H1 (cell line): Measurements from ENCODE around the gene BRD7. TPM values are rescaled to one million over a fixed set of nuclear protein-coding genes. Genes with fewer than 3 reads are reported as not detected.

Experiments used
- CTCF ChIA-PET: fragments of 300-600 bp; sonication (Branson Sonifier 250); formaldehyde crosslinking; loops from one replicate; lab custom pipeline; 2021; ENCODE audit not compliant: partially characterized antibody; lab: Charles Lee
- POLR2A ChIA-PET: fragments of 300-600 bp; sonication (Branson Sonifier 250); formaldehyde crosslinking; loops from one replicate; lab custom pipeline; 2021; ENCODE audit warnings: inconsistent platforms; ENCODE audit not compliant: partially characterized antibody; lab: Charles Lee
- DNase-seq, 2 experiments: peaks; one replicate each; pipeline versions ENCODE4 v3.0.0 to v3.0.0-alpha.2; 2010 to 2022; ENCODE audit warnings: low spot score in 2 of 2, low read depth in 1 of 2, mixed read lengths in 1 of 2
- FAIRE-seq: peaks from 2 replicates; lab custom pipeline; 2011; peaks lifted over from hg19 to GRCh38; lab: Jason Lieb, UNC
- H2AFZ ChIP-seq: 2 replicates; pipeline ENCODE4 v1.8.1; 2012; ENCODE audit warnings: low read length, inconsistent platforms
- H2AK5ac ChIP-seq: 2 replicates; pipeline ENCODE4 v1.6.1; 2013; ENCODE audit warnings: low read depth, low read length
- H2BK120ac ChIP-seq: replicated peaks from 2 replicates; pipeline ENCODE3; 2013; ENCODE audit warnings: low read depth, low read length, inconsistent platforms
- H2BK12ac ChIP-seq: 2 replicates; pipeline ENCODE4 v1.6.1; 2013; ENCODE audit warnings: low read depth, low read length
- H2BK15ac ChIP-seq: 2 replicates; pipeline ENCODE4 v1.6.1; 2013; ENCODE audit warnings: low read length
- H2BK20ac ChIP-seq: 2 replicates; pipeline ENCODE4 v1.6.1; 2013; ENCODE audit warnings: low read length
- H2BK5ac ChIP-seq: 2 replicates; pipeline ENCODE4 v1.6.1; 2013; ENCODE audit warnings: low read depth, low read length
- H3K14ac ChIP-seq: 2 replicates; pipeline ENCODE4 v1.6.1; 2013; ENCODE audit warnings: inconsistent platforms; ENCODE audit not compliant: insufficient read length
- H3K18ac ChIP-seq: 2 replicates; pipeline ENCODE4 v1.6.1; 2013; ENCODE audit warnings: low read length; ENCODE audit errors: extremely low read depth
- H3K23ac ChIP-seq: 2 replicates; pipeline ENCODE4 v1.6.1; 2013; ENCODE audit warnings: inconsistent platforms; ENCODE audit not compliant: insufficient read length
- H3K23me2 ChIP-seq: 2 replicates; pipeline ENCODE4 v1.6.1; 2013; ENCODE audit warnings: low read depth, low read length
- H3K27ac ChIP-seq: 2 replicates; pipeline ENCODE4 v1.6.1; 2011; ENCODE audit warnings: low read depth, low read length, inconsistent platforms
- H3K27me3 ChIP-seq, 4 experiments: replicated peaks in 1 of 4; 1 replicate in 1 of 4; 2 replicates in 3 of 4; pipeline versions ENCODE4 v1.6.1 to v1.8.1; 2011 to 2013; ENCODE audit warnings: low read length in 3 of 4, mild to moderate bottlenecking in 3 of 4, inconsistent platforms in 2 of 4, mixed read lengths in 2 of 4, moderate library complexity in 1 of 4; ENCODE audit not compliant: control insufficient read depth in 3 of 4, insufficient read depth in 3 of 4; ENCODE audit errors: extremely low read depth in 1 of 4
- H3K36me3 ChIP-seq, 4 experiments: 2 replicates each; pipeline versions ENCODE4 v1.6.1 to v1.8.1; 2011 to 2013; ENCODE audit warnings: mild to moderate bottlenecking in 4 of 4, low read length in 3 of 4, moderate library complexity in 2 of 4, control low read depth in 1 of 4, inconsistent platforms in 1 of 4; ENCODE audit not compliant: insufficient read depth in 4 of 4, control insufficient read depth in 2 of 4
- H3K4ac ChIP-seq: replicated peaks from 2 replicates; pipeline ENCODE3; 2013; ENCODE audit warnings: low read length, low read depth, mixed read lengths, inconsistent platforms; ENCODE audit not compliant: insufficient read length
- H3K4me1 ChIP-seq, 4 experiments: replicated peaks in 1 of 4; 1 replicate in 1 of 4; 2 replicates in 3 of 4; pipeline versions ENCODE4 v1.6.1 to v1.8.1; 2011 to 2013; ENCODE audit warnings: low read length in 3 of 4, inconsistent platforms in 2 of 4, mixed read lengths in 1 of 4; ENCODE audit not compliant: insufficient read depth in 4 of 4, control insufficient read depth in 3 of 4
- H3K4me2 ChIP-seq, 2 experiments: 2 replicates each; pipeline versions ENCODE4 v1.6.1 to v1.8.1; 2011 to 2013; ENCODE audit warnings: low read depth in 2 of 2, low read length in 2 of 2, control low read depth in 1 of 2, inconsistent platforms in 1 of 2, mild to moderate bottlenecking in 1 of 2; ENCODE audit not compliant: insufficient read depth in 1 of 2
- H3K4me3 ChIP-seq, 4 experiments: fragments of 200-600, 300-600 bp in 1 of 4; sonication (generic), shearing (Covaris generic), sonication (Bioruptor Twin) in 1 of 4; 2 replicates each; pipeline versions ENCODE4 v1.5.1 to v1.8.1; 2011 to 2016; ENCODE audit warnings: low read length in 4 of 4, low read depth in 3 of 4, control low read depth in 2 of 4, inconsistent platforms in 2 of 4, mild to moderate bottlenecking in 2 of 4, mixed read lengths in 1 of 4, moderate library complexity in 1 of 4; ENCODE audit not compliant: insufficient read depth in 2 of 4; ENCODE audit errors: extremely low read depth in 1 of 4
- H3K56ac ChIP-seq: replicated peaks from 2 replicates; pipeline ENCODE3; 2013; ENCODE audit warnings: low read depth, mild to moderate bottlenecking, mixed read lengths, low read length, inconsistent platforms; ENCODE audit not compliant: insufficient read length
- H3K79me1 ChIP-seq: 2 replicates; pipeline ENCODE4 v1.6.1; 2013; ENCODE audit warnings: low read depth, low read length, control low read depth
- H3K79me2 ChIP-seq, 2 experiments: 2 replicates each; pipeline versions ENCODE4 v1.6.1 to v1.8.1; 2012 to 2013; ENCODE audit warnings: low read length in 2 of 2, mild to moderate bottlenecking in 2 of 2, inconsistent platforms in 1 of 2; ENCODE audit not compliant: insufficient read depth in 2 of 2, control insufficient read depth in 1 of 2
- H3K9ac ChIP-seq, 4 experiments: replicated peaks in 1 of 4; 1 replicate in 1 of 4; 2 replicates in 3 of 4; pipeline versions ENCODE4 v1.6.1 to v1.8.1; 2011 to 2013; ENCODE audit warnings: low read depth in 3 of 4, low read length in 3 of 4, control low read depth in 2 of 4, mild to moderate bottlenecking in 2 of 4, moderate library complexity in 2 of 4, inconsistent platforms in 1 of 4; ENCODE audit errors: extremely low read depth in 1 of 4
- H3K9me3 ChIP-seq, 2 experiments: 2 replicates each; pipeline versions ENCODE4 v1.6.1 to v1.8.1; 2012 to 2013; ENCODE audit warnings: mild to moderate bottlenecking in 2 of 2, moderate library complexity in 2 of 2, control low read depth in 1 of 2, inconsistent platforms in 1 of 2, low read depth in 1 of 2, low read length in 1 of 2, mixed read lengths in 1 of 2; ENCODE audit not compliant: insufficient read depth in 2 of 2
- H4K20me1 ChIP-seq, 2 experiments: replicated peaks in 1 of 2; 2 replicates each; pipeline versions ENCODE3 to v1.8.1; 2011 to 2013; ENCODE audit warnings: inconsistent platforms in 2 of 2, low read length in 2 of 2, mild to moderate bottlenecking in 1 of 2; ENCODE audit not compliant: insufficient read depth in 2 of 2, control insufficient read depth in 1 of 2
- H4K5ac ChIP-seq: 2 replicates; pipeline ENCODE4 v1.6.1; 2013; ENCODE audit warnings: low read length, low read depth, mixed read lengths, inconsistent platforms; ENCODE audit not compliant: insufficient read length
- H4K8ac ChIP-seq: 2 replicates; pipeline ENCODE4 v1.8.0; 2013; ENCODE audit warnings: mild to moderate bottlenecking, moderate library complexity, low read length, inconsistent platforms; ENCODE audit not compliant: insufficient read depth; ENCODE audit errors: extremely low read depth
- H4K91ac ChIP-seq: replicated peaks from 2 replicates; pipeline ENCODE3; 2013; ENCODE audit warnings: low read length, mixed read lengths, inconsistent platforms; ENCODE audit not compliant: insufficient read length
- CBX5 ChIP-seq: fragments of 300-800, 300-1000 bp; sonication (generic); IDR thresholded peaks from 2 replicates; pipeline ENCODE4 v1.7.1; 2016; ENCODE audit warnings: antibody characterized with exemption, low read length, low read depth
- CHD2 ChIP-seq: IDR thresholded peaks from 2 replicates; pipeline ENCODE4 v1.6.1; 2012; ENCODE audit warnings: low read length, improper control_type of control experiment
- EGR1 ChIP-seq: IDR thresholded peaks from 2 replicates; pipeline ENCODE4 v1.6.1; 2011; ENCODE audit warnings: low read depth, low read length, borderline replicate concordance
- GABPA ChIP-seq: IDR thresholded peaks from 2 replicates; pipeline ENCODE4 v1.6.1; 2011; ENCODE audit warnings: mild to moderate bottlenecking, low read length, moderate library complexity, borderline replicate concordance; ENCODE audit not compliant: insufficient read depth
- KDM4A ChIP-seq: IDR thresholded peaks from one replicate; pipeline ENCODE4 v1.7.1; 2012; ENCODE audit warnings: low read depth, mild to moderate bottlenecking, moderate library complexity, low read length, inconsistent platforms; ENCODE audit not compliant: severe bottlenecking
- NRF1 ChIP-seq: IDR thresholded peaks from 2 replicates; pipeline ENCODE4 v1.6.1; 2011; ENCODE audit warnings: mild to moderate bottlenecking, low read depth, low read length, improper control_type of control experiment
- SIX5 ChIP-seq: IDR thresholded peaks from 2 replicates; pipeline ENCODE4 v1.6.1; 2011; ENCODE audit warnings: mild to moderate bottlenecking, low read depth, low read length
- WGBS, 2 experiments: shearing (Covaris generic) in 1 of 2; methylation state at CpG; one replicate each; pipeline versions ENCODE4 v1.1.6 to v1.1.7; 2013 to 2015; ENCODE audit warnings: low lambda C conversion rate in 2 of 2, mixed read lengths in 2 of 2, inconsistent platforms in 1 of 2, low coverage in 1 of 2, missing lambda C conversion rate in 1 of 2; ENCODE audit not compliant: insufficient replicate concordance in 2 of 2, insufficient coverage in 1 of 2, insufficient read length in 1 of 2; ENCODE audit errors: extremely low coverage in 1 of 2, missing lambda C conversion rate in 1 of 2; 5-methylcytosine and 5-hydroxymethylcytosine counted together
- polyA plus RNA-seq, 7 experiments: library from polyadenylated mRNA; depleted of rRNA in 3 of 7; stranded (reverse) in 5 of 7; unstranded in 2 of 7; fragments of >200 nt in 5 of 7; fragments of 200-250 nt in 2 of 7; gene quantifications; 1 replicate in 5 of 7; 2 replicates in 1 of 7; 4 replicates in 1 of 7; pipeline versions ENCODE4 v1.2.1 to v1.2.3, GENCODE V29; 2011 to 2013; ENCODE audit warnings: missing spikeins in 2 of 7, mixed read lengths in 2 of 7
- total RNA-seq: library from RNA; stranded (reverse); fragmentation: NEBNext Ultra II Directional; extraction: Animal tissue kit (Norgen Biotek cat#: 25700); gene quantifications from 2 replicates; pipeline ENCODE4 v1.2.1, GENCODE V29; 2021

BRD7 gene
- total and polyA plus RNA-seq, 2 of the 8 experiments (the other 6 are each of a cell fraction or from before 2014, with no cell fraction given) = 42.5 to 120 TPM

- WGBS, 2 experiments = 85% methylated on average over 7 of the region's 7 CpGs; no CpG with 5 or more reads in 1 of the 2 experiments
- Histone ChIP-seq H3K18ac (no peak overlapping the region), H3K14ac (no peak overlapping the region), H2BK5ac (no peak overlapping the region), H2BK15ac (no peak overlapping the region), H4K20me1 (no peaks in the 10 kb centered on the region), H3K9me3 (no peaks in the 10 kb centered on the region), H3K23ac (no peak overlapping the region), H3K27me3 (no peaks in the 10 kb centered on the region), H3K4me3 (no peak overlapping the region), H2BK12ac (no peak overlapping the region)
- DNase-seq = no peak
- no peak for TF ChIP-seq SIX5
- TF ChIP-seq CHD2 = no peak
- no peak for TF ChIP-seq NRF1
- no peak for TF ChIP-seq GABPA
- no peak for TF ChIP-seq EGR1
- TF ChIP-seq CBX5 = no peak
- TF ChIP-seq KDM4A = no peak
- TF ChIP-seq, all 59 proteins: peak for 0
- Histone ChIP-seq H3K4me1 (peaks cover 0 to 5% (median 0%) of the 10 kb centered on the region in 4 experiments; a peak in 1 of 7 replicates), H3K4ac (no peak overlapping the region), H4K91ac (no peak overlapping the region), H4K5ac (no peak overlapping the region), H2AK5ac (no peak overlapping the region), H2BK120ac (no peak overlapping the region), H3K4me2 (no peak overlapping the region), H3K79me1 (no peaks in the 10 kb centered on the region), H4K8ac (no peak overlapping the region), H3K9ac (no peak overlapping the region), H3K27ac (no peak overlapping the region), H2BK20ac (no peak overlapping the region), H3K56ac (no peak overlapping the region), H3K23me2 (no peaks in the 10 kb centered on the region), H3K79me2 (no peaks in the 10 kb centered on the region), H2AFZ (no peak overlapping the region), H3K36me3 (no peaks in the 10 kb centered on the region)
- POLR2A ChIA-PET = no interaction called here
- no peak for FAIRE-seq
- CTCF ChIA-PET = interaction anchor here (0.7 to 4.1 kb wide), 6 partner anchors 10 to 219 kb away, joined by 3 to 31 read pairs (median 8); no protein-coding TSS in a partner anchor
Measured at GRCh38 chr16:50384500-50385135, 15.8 kb upstream of the BRD7 start.
